Ishikawa (cell line): ENCODE measurements around the gene THSD7A.
A peak's percentile ranks its signal among the peaks of the same experiment; 100 is the strongest.

Source experiments
- CEBPB ChIP-seq: IDR thresholded peaks from 2 replicates; pipeline ENCODE4 v1.6.1; 2012
- CREB1 ChIP-seq: IDR thresholded peaks from 2 replicates; pipeline ENCODE4 v1.6.1; 2012; ENCODE audit warnings: low read depth
- EGR1 ChIP-seq: IDR thresholded peaks from 2 replicates; pipeline ENCODE4 v1.6.1; 2012
- EP300 ChIP-seq: IDR thresholded peaks from 2 replicates; pipeline ENCODE4 v1.6.1; 2012; ENCODE audit warnings: borderline replicate concordance
- FOXM1 ChIP-seq: IDR thresholded peaks from 2 replicates; pipeline ENCODE4 v1.6.1; 2012; ENCODE audit warnings: low read depth, borderline replicate concordance
- MAX ChIP-seq: IDR thresholded peaks from 2 replicates; pipeline ENCODE4 v1.6.1; 2012
- NFIC ChIP-seq: IDR thresholded peaks from 2 replicates; pipeline ENCODE4 v1.6.1; 2012
- RAD21 ChIP-seq: IDR thresholded peaks from 2 replicates; pipeline ENCODE4 v1.6.1; 2012; ENCODE audit warnings: low read depth
- REST ChIP-seq: IDR thresholded peaks from 2 replicates; pipeline ENCODE4 v1.6.1; 2012; ENCODE audit warnings: low read depth, mild to moderate bottlenecking
- TAF1 ChIP-seq: IDR thresholded peaks from 2 replicates; pipeline ENCODE4 v1.6.1; 2012; ENCODE audit warnings: low read depth, mild to moderate bottlenecking
- TCF12 ChIP-seq: IDR thresholded peaks from 2 replicates; pipeline ENCODE4 v1.6.1; 2012; ENCODE audit warnings: low read depth
- TEAD4 ChIP-seq: IDR thresholded peaks from 2 replicates; pipeline ENCODE4 v1.6.1; 2012
- YY1 ChIP-seq: IDR thresholded peaks from 2 replicates; pipeline ENCODE4 v1.6.1; 2012; ENCODE audit warnings: low read depth
- ZBTB7A ChIP-seq: IDR thresholded peaks from 2 replicates; pipeline ENCODE4 v1.6.1; 2012; ENCODE audit warnings: low read depth
- TF ChIP-seq, protein P1 (sequence below): IDR thresholded peaks from 2 replicates; pipeline ENCODE4 v1.6.1; 2012

The THSD7A gene

DNA sequence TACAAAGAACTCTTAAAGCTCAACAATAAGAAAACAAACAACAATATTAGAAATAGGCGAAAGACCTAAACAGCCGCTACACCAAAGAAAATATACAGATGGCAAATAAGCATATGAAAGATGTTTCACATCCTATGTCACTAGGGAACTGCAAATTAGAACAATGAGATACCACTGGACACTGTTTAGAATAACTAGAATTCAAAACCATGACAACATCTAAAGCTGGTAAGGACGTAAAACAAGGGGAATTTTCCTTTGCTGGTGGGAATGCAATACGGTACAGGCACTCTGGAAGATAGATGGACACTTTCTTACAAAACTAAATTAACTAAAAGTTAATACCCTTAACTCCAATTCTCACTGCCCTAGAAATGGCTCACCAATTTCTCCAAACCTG lies 44.5 kb downstream of the THSD7A start:
- TF ChIP-seq CREB1: no peak
- no peak for TF ChIP-seq RAD21
- no peak for TF ChIP-seq YY1
- TF ChIP-seq TAF1: no peak
- TF ChIP-seq TCF12: no peak

GRCh38 chr7:11786186-11786585 lies 45.8 kb downstream of the THSD7A start:
- no peak for TF ChIP-seq ZBTB7A
- peak; percentile 40 for TF ChIP-seq RAD21
- peak; percentile 88 for TF ChIP-seq CEBPB
- peak; percentile 92 for TF ChIP-seq FOXM1
- TF ChIP-seq, protein P1, sequence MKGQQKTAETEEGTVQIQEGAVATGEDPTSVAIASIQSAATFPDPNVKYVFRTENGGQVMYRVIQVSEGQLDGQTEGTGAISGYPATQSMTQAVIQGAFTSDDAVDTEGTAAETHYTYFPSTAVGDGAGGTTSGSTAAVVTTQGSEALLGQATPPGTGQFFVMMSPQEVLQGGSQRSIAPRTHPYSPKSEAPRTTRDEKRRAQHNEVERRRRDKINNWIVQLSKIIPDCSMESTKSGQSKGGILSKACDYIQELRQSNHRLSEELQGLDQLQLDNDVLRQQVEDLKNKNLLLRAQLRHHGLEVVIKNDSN: no peak
- no peak for TF ChIP-seq REST
- no peak for TF ChIP-seq CREB1
- TF ChIP-seq MAX: peak; percentile 54; the same call in 1 of the 2 replicates
- TF ChIP-seq EP300: peak; percentile 98
- no peak; the same call in 1 of the 2 replicates for TF ChIP-seq YY1
- TF ChIP-seq NFIC: peak; percentile 99
- TF ChIP-seq TAF1: no peak
- peak; percentile 99 for TF ChIP-seq TEAD4
- TF ChIP-seq TCF12: peak; percentile 95
- TF ChIP-seq EGR1: no peak

DNA sequence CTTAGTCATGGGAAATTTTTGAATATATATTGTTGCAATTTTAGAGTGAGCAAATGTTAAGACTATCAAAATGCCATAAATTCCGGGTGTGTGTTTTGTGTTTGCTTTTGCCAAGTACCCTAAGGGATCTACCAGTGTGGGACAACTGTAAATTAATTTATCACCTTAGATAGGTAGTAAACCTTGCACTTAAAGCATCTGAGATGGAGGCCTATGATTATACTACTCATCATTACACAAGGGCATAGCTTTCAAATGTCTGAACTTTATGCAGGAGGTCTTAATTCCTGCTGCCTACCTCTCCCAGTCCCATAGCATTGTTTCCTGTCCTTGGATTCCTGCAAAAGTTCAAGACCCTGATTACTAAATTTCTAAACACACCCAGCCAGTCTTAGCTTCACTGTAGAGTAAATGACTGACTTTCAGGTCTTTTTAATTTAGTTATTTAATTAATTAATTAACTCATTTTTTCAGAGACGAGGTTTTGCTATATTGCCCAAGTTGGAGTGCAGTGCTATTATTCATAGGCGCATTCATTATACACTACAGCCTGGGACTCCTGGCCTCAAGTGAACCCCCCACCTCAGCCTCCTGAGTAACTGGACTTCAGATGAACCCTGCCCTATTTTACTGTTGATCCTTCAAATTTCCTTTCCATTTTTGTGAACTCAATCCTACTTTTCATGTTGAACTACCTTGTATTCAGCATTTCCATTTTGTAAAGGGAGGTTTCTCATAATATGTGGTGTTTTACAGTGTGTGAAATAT lies 47.0 kb downstream of the THSD7A start:
- TF ChIP-seq MAX (no peak), TEAD4 (no peak), NFIC (no peak), CEBPB (no peak), ZBTB7A (no peak), EP300 (no peak), YY1 (no peak)

- no peak for TF ChIP-seq EGR1
- TF ChIP-seq, protein P1: no peak
- TF ChIP-seq RAD21: no peak
- TF ChIP-seq NFIC: no peak
Measured at GRCh38 chr7:11779864-11780674, 51.9 kb downstream of the THSD7A start.

GRCh38 chr7:11776039-11776438 lies 56.0 kb downstream of the THSD7A start:
- no peak for TF ChIP-seq TCF12
- TF ChIP-seq CREB1: no peak
- TF ChIP-seq TAF1: no peak
- TF ChIP-seq, protein P1: no peak
- no peak for TF ChIP-seq YY1
- TF ChIP-seq MAX: no peak
- no peak for TF ChIP-seq RAD21
- TF ChIP-seq NFIC: no peak
- no peak for TF ChIP-seq EGR1
- no peak for TF ChIP-seq CEBPB
- TF ChIP-seq EP300: no peak
- TF ChIP-seq FOXM1: no peak
- TF ChIP-seq TEAD4: no peak
- no peak for TF ChIP-seq REST
- TF ChIP-seq ZBTB7A: no peak
